K562 (cell line): ENCODE measurements around the gene PLCL1. TPM values are rescaled to one million over a fixed set of nuclear protein-coding genes. Genes with fewer than 3 reads are reported as not detected.
A peak's percentile ranks its signal among the peaks of the same experiment; 100 is the strongest.

Source experiments
- ARID1B ChIP-seq: fragments of 450-650 bp; IDR thresholded peaks from 2 replicates; pipeline ENCODE4 v1.6.1; 2016; ENCODE audit warnings: antibody characterized with exemption, mild to moderate bottlenecking, inconsistent platforms
- BRD4 ChIP-seq: fragments of 200-600 bp; sonication (generic); IDR thresholded peaks from 2 replicates; pipeline ENCODE4 v1.6.1; 2017; ENCODE audit warnings: inconsistent platforms
- C11orf30 ChIP-seq: fragments of 450-650 bp; IDR thresholded peaks from 2 replicates; pipeline ENCODE4 v1.6.1; 2016; ENCODE audit warnings: low read depth, mild to moderate bottlenecking
- CEBPB ChIP-seq: fragments of 450-650 bp; IDR thresholded peaks from 2 replicates; pipeline ENCODE4 v1.6.1; 2016; ENCODE audit warnings: missing genetic modification characterization, missing compliant biosample characterization
- DMBX1 ChIP-seq: fragments of 250-450 bp; sonication (Bioruptor Pico); IDR thresholded peaks from 2 replicates; pipeline ENCODE4 v1.8.0; 2022; ENCODE audit warnings: inconsistent platforms, mild to moderate bottlenecking, moderate library complexity, borderline replicate concordance
- GATA2 ChIP-seq: sonication (generic); formaldehyde crosslinking; IDR thresholded peaks from 2 replicates; pipeline ENCODE4 v1.4.0; 2020; ENCODE audit warnings: mild to moderate bottlenecking, missing genetic modification reagents
- GTF2E2 ChIP-seq: fragments of 200-800 bp; sonication (Bioruptor generic); IDR thresholded peaks from 2 replicates; pipeline ENCODE4 v1.6.1; 2016; ENCODE audit warnings: missing genetic modification characterization, missing compliant biosample characterization
- HMBOX1 ChIP-seq: sonication (generic); IDR thresholded peaks from 2 replicates; pipeline ENCODE4 v1.6.1; 2016
- HNRNPLL ChIP-seq: fragments of 200-400 bp; formaldehyde crosslinking; IDR thresholded peaks from 2 replicates; pipeline ENCODE4 v1.6.1; 2017; ENCODE audit warnings: low read length, low read depth, mild to moderate bottlenecking; ENCODE audit not compliant: poor library complexity, severe bottlenecking
- ID3 ChIP-seq, 2 experiments: fragments of 250-450 bp in 1 of 2; fragments of 450-650 bp in 1 of 2; sonication (Bioruptor Pico) in 1 of 2; IDR thresholded peaks; 2 replicates each; pipeline versions ENCODE4 v1.6.1 to v1.8.0; 2016 to 2021; ENCODE audit warnings: mild to moderate bottlenecking in 2 of 2, moderate library complexity in 2 of 2, missing compliant biosample characterization in 1 of 2, missing genetic modification characterization in 1 of 2
- JUND ChIP-seq, 2 experiments: IDR thresholded peaks; 2 replicates in 1 of 2; 3 replicates in 1 of 2; pipeline ENCODE4 v1.6.1; 2011; ENCODE audit warnings: borderline replicate concordance in 2 of 2, low read depth in 2 of 2, low read length in 2 of 2, improper control_type of control experiment in 1 of 2, missing biosample characterization in 1 of 2, missing genetic modification characterization in 1 of 2, missing genetic modification reagents in 1 of 2
- MAX ChIP-seq: sonication (generic); formaldehyde crosslinking; IDR thresholded peaks from 2 replicates; pipeline ENCODE4 v1.9.0; 2022; ENCODE audit warnings: mild to moderate bottlenecking, missing genetic modification reagents
- NFIC ChIP-seq: fragments of 450-650 bp; IDR thresholded peaks from 2 replicates; pipeline ENCODE4 v1.6.1; 2017; ENCODE audit warnings: mild to moderate bottlenecking, inconsistent platforms
- PPARD ChIP-seq: fragments of 250-450 bp; sonication (Bioruptor Pico); IDR thresholded peaks from 2 replicates; pipeline ENCODE4 v1.8.0; 2022; ENCODE audit warnings: inconsistent platforms, mild to moderate bottlenecking, moderate library complexity
- PRMT5 ChIP-seq: sonication (generic); formaldehyde crosslinking; IDR thresholded peaks from 2 replicates; pipeline ENCODE4 v1.5.0; 2020; ENCODE audit warnings: missing genetic modification reagents
- RREB1 ChIP-seq: fragments of 250-450 bp; sonication (Bioruptor Pico); IDR thresholded peaks from 2 replicates; pipeline ENCODE4 v1.4.0; 2020
- SAP30 ChIP-seq: fragments of 200-600 bp; sonication (generic); IDR thresholded peaks from 2 replicates; pipeline ENCODE4 v1.6.1; 2012; ENCODE audit warnings: borderline replicate concordance, low read depth, mild to moderate bottlenecking, moderate library complexity, low read length, control low read depth, inconsistent platforms; ENCODE audit not compliant: insufficient read depth, poor library complexity, severe bottlenecking
- TRIM28 ChIP-seq: fragments of 450-650 bp; IDR thresholded peaks from 2 replicates; pipeline ENCODE4 v1.6.1; 2017
- ZFP91 ChIP-seq: sonication (generic); formaldehyde crosslinking; IDR thresholded peaks from 2 replicates; pipeline ENCODE4 v1.8.0; 2022; ENCODE audit warnings: mild to moderate bottlenecking, missing genetic modification reagents
- ZNF57 ChIP-seq: fragments of 450-650 bp; formaldehyde crosslinking; IDR thresholded peaks from 2 replicates; pipeline ENCODE4 v1.4.0; 2020; ENCODE audit warnings: mild to moderate bottlenecking, moderate library complexity
- polyA plus RNA-seq, 8 experiments: library from polyadenylated mRNA; depleted of rRNA in 4 of 8; stranded (reverse) in 5 of 8; unstranded in 3 of 8; fragments of >200 nt; fragmentation: Nextera tagmentation in 2 of 8; fragmentation: Illumina TruSeq in 1 of 8; extraction: Ambion mirVana in 2 of 8; extraction: Trizol in 1 of 8; gene quantifications; 2 replicates each; pipeline versions ENCODE4 v1.2.1 to v1.2.3, GENCODE V29; 2011 to 2014; ENCODE audit warnings: inconsistent platforms in 1 of 8, missing spikeins in 1 of 8
- total RNA-seq, 7 experiments: library from RNA; depleted of rRNA in 6 of 7; stranded (reverse); fragments of >200 nt in 6 of 7; fragmentation: Illumina TruSeq in 2 of 7; extraction: Trizol in 2 of 7; gene quantifications; 2 replicates each; pipeline versions ENCODE4 v1.2.1 to v1.2.3, GENCODE V29; 2011 to 2021; ENCODE audit warnings: low replicate concordance in 1 of 7

The PLCL1 gene
- total and polyA plus RNA-seq, 9 of the 15 experiments (the other 6 are each of a cell fraction or from before 2014, with no cell fraction given): 2.0 to 17.7 (median 8.6) TPM

GRCh38 chr2:198059800-198060199 lies 255.4 kb downstream of the PLCL1 start (continued):
- no peak for TF ChIP-seq BRD4
- no peak for TF ChIP-seq C11orf30
- no peak for TF ChIP-seq GATA2 (CRISPR knock-in tag)
- TF ChIP-seq ZFP91 (CRISPR knock-in tag): no peak
- TF ChIP-seq ZNF57 (CRISPR knock-in tag): no peak
- TF ChIP-seq DMBX1 (CRISPR knock-in tag): no peak
- TF ChIP-seq ARID1B: peak; percentile 42; the same call in 1 of the 2 replicates
- no peak for TF ChIP-seq SAP30
- no peak for TF ChIP-seq JUND (IDR thresholded peaks at IDR 0.05; ENCODE audit: borderline replicate concordance, low read depth, low read length)
- TF ChIP-seq JUND (tag; IDR thresholded peaks at IDR 0.05; ENCODE audit: borderline replicate concordance, low read depth, low read length): no peak
- no peak for TF ChIP-seq ID3 (CRISPR knock-in tag; IDR thresholded peaks at IDR 0.05)
- TF ChIP-seq ID3 (tag; IDR thresholded peaks at IDR 0.05): no peak
- no peak for TF ChIP-seq PPARD (CRISPR knock-in tag)
- TF ChIP-seq TRIM28: no peak
- peak; percentile 15; the same call in 1 of the 2 replicates for TF ChIP-seq NFIC
- TF ChIP-seq CEBPB (tag): no peak
- no peak for TF ChIP-seq RREB1
- no peak for TF ChIP-seq HNRNPLL
- TF ChIP-seq MAX (CRISPR knock-in tag): no peak
- no peak for TF ChIP-seq HMBOX1
- no peak for TF ChIP-seq GTF2E2 (tag)
- TF ChIP-seq PRMT5 (CRISPR knock-in tag): no peak
